IMR-90 (cell line): ENCODE measurements around the gene SHC1. TPM values are rescaled to one million over a fixed set of nuclear protein-coding genes. Genes with fewer than 3 reads are reported as not detected.

Experiments
- ATAC-seq: fragments of 200-7000 bp; cut with Tn5 transposase; 2 replicates; pipeline ENCODE4 v1.9.1; 2020; ENCODE audit warnings: low read depth, mild to moderate bottlenecking, moderate library complexity
- BruUV-seq: library from RNA; stranded (reverse); fragments of 400-500 nt; replicated peaks from 2 replicates; lab custom pipeline; 2021; lab: Mats Ljungman, UMichigan
- CTCF ChIA-PET: fragments of 300-600 bp; formaldehyde crosslinking; extraction: SDS; loops from one replicate; lab custom pipeline; 2021; ENCODE audit warnings: antibody characterized with exemption; lab: Yijun Ruan, JAX
- POLR2A ChIA-PET: fragments of 300-600 bp; sonication (Branson Sonifier 250); formaldehyde crosslinking; loops from one replicate; lab custom pipeline; 2022; ENCODE audit warnings: antibody characterized with exemption; ENCODE audit not compliant: unreplicated experiment; lab: Charles Lee
- DNase-seq: peaks from one replicate; pipeline ENCODE4 v3.0.0; 2013
- H2AFZ ChIP-seq: replicated peaks from 2 replicates; pipeline ENCODE3; 2013; ENCODE audit warnings: low read length, mild to moderate bottlenecking; ENCODE audit not compliant: poor library complexity
- H2AK5ac ChIP-seq: 2 replicates; pipeline ENCODE4 v1.6.1; 2013; ENCODE audit warnings: low read depth, low read length, inconsistent platforms
- H2AK9ac ChIP-seq: replicated peaks from 2 replicates; pipeline ENCODE3; 2013; ENCODE audit warnings: mild to moderate bottlenecking, low read depth, low read length, moderate library complexity; ENCODE audit not compliant: poor library complexity
- H2BK120ac ChIP-seq: 2 replicates; pipeline ENCODE4 v1.6.1; 2013; ENCODE audit warnings: low read depth, low read length, inconsistent platforms
- H2BK15ac ChIP-seq: 3 replicates; pipeline ENCODE4 v1.6.1; 2013; ENCODE audit warnings: low read depth, low read length, inconsistent platforms
- H2BK20ac ChIP-seq: 2 replicates; pipeline ENCODE4 v1.6.1; 2013; ENCODE audit warnings: low read depth, mild to moderate bottlenecking, inconsistent platforms, low read length, moderate library complexity
- H2BK5ac ChIP-seq: 2 replicates; pipeline ENCODE4 v1.6.1; 2013; ENCODE audit warnings: mild to moderate bottlenecking, low read depth, low read length, inconsistent platforms; ENCODE audit not compliant: poor library complexity, severe bottlenecking
- H3K14ac ChIP-seq: replicated peaks from 2 replicates; pipeline ENCODE4 v1.6.1; 2013; ENCODE audit warnings: low read depth, low read length, inconsistent platforms
- H3K18ac ChIP-seq: 2 replicates; pipeline ENCODE4 v1.6.1; 2013; ENCODE audit warnings: low read depth, low read length, control low read depth
- H3K23ac ChIP-seq: 2 replicates; pipeline ENCODE4 v1.6.1; 2013; ENCODE audit warnings: low read depth, low read length, inconsistent platforms
- H3K27ac ChIP-seq: 2 replicates; pipeline ENCODE4 v1.5.1; 2013; ENCODE audit warnings: mild to moderate bottlenecking, control low read depth, low read length; ENCODE audit not compliant: insufficient read depth
- H3K27me3 ChIP-seq: 2 replicates; pipeline ENCODE4 v1.6.1; 2013; ENCODE audit warnings: low read length; ENCODE audit not compliant: control insufficient read depth, insufficient read depth
- H3K36me3 ChIP-seq: 2 replicates; pipeline ENCODE4 v1.6.1; 2013; ENCODE audit warnings: low read length, mixed read lengths; ENCODE audit not compliant: control insufficient read depth, insufficient read depth
- H3K4ac ChIP-seq: 2 replicates; pipeline ENCODE4 v1.6.1; 2013; ENCODE audit warnings: low read depth, low read length, inconsistent platforms
- H3K4me1 ChIP-seq: 2 replicates; pipeline ENCODE4 v1.6.1; 2013; ENCODE audit warnings: low read length, mixed read lengths; ENCODE audit not compliant: control insufficient read depth, insufficient read depth
- H3K4me2 ChIP-seq: 2 replicates; pipeline ENCODE4 v1.6.1; 2013; ENCODE audit warnings: low read depth, mild to moderate bottlenecking, control low read depth, low read length, moderate library complexity
- H3K4me3 ChIP-seq: 2 replicates; pipeline ENCODE4 v1.5.1; 2013; ENCODE audit warnings: low read depth, mild to moderate bottlenecking, control low read depth, low read length, moderate library complexity; ENCODE audit not compliant: insufficient read depth
- H3K56ac ChIP-seq: 2 replicates; pipeline ENCODE4 v1.6.1; 2013; ENCODE audit warnings: low read length, inconsistent platforms; ENCODE audit not compliant: insufficient read depth; ENCODE audit errors: extremely low read depth
- H3K79me1 ChIP-seq, 2 experiments: 2 replicates each; pipeline ENCODE4 v1.6.1; 2013; ENCODE audit warnings: low read length in 2 of 2, inconsistent platforms in 1 of 2, low read depth in 1 of 2
- H3K9ac ChIP-seq: 2 replicates; pipeline ENCODE4 v1.6.1; 2013; ENCODE audit warnings: low read depth, low read length, control low read depth
- H3K9me1 ChIP-seq: 2 replicates; pipeline ENCODE4 v1.6.1; 2013; ENCODE audit warnings: low read length, inconsistent platforms; ENCODE audit not compliant: insufficient read depth
- H3K9me3 ChIP-seq: 2 replicates; pipeline ENCODE4 v1.6.1; 2013; ENCODE audit warnings: low read length; ENCODE audit not compliant: control insufficient read depth, insufficient read depth
- H4K20me1 ChIP-seq: 2 replicates; pipeline ENCODE4 v1.6.1; 2013; ENCODE audit warnings: low read length, inconsistent platforms; ENCODE audit not compliant: insufficient read depth
- H4K5ac ChIP-seq: 2 replicates; pipeline ENCODE4 v1.6.1; 2013; ENCODE audit warnings: mild to moderate bottlenecking, low read depth, low read length, control low read depth
- H4K8ac ChIP-seq, 2 experiments: 2 replicates each; pipeline ENCODE4 v1.6.1; 2013; ENCODE audit warnings: low read depth in 2 of 2, low read length in 2 of 2, control low read depth in 1 of 2, inconsistent platforms in 1 of 2
- H4K91ac ChIP-seq: 2 replicates; pipeline ENCODE4 v1.6.1; 2013; ENCODE audit warnings: low read depth, low read length, inconsistent platforms; ENCODE audit not compliant: insufficient read depth
- BHLHE40 ChIP-seq: fragments of 150-350 bp; IDR thresholded peaks from 2 replicates; pipeline ENCODE4 v1.6.1; 2016; ENCODE audit warnings: mild to moderate bottlenecking, low read depth, low read length
- CEBPB ChIP-seq: IDR thresholded peaks from 2 replicates; pipeline ENCODE4 v1.6.1; 2012; ENCODE audit warnings: low read depth, low read length, improper control_type of control experiment
- MAFK ChIP-seq: IDR thresholded peaks from 2 replicates; pipeline ENCODE4 v1.6.1; 2012; ENCODE audit warnings: low read depth, low read length, improper control_type of control experiment
- MXI1 ChIP-seq: IDR thresholded peaks from 2 replicates; pipeline ENCODE4 v1.6.1; 2012; ENCODE audit warnings: low read depth, mild to moderate bottlenecking, low read length, moderate library complexity, borderline replicate concordance
- NFE2L2 ChIP-seq: fragments of 150-350 bp; IDR thresholded peaks from 2 replicates; pipeline ENCODE4 v1.6.1; 2016; ENCODE audit warnings: low read depth, mild to moderate bottlenecking, low read length
- POLR2A ChIP-seq: IDR thresholded peaks from 2 replicates; pipeline ENCODE4 v1.6.1; 2012; ENCODE audit warnings: mild to moderate bottlenecking, low read depth, low read length
- RAD21 ChIP-seq: IDR thresholded peaks from 2 replicates; pipeline ENCODE4 v1.6.1; 2012; ENCODE audit warnings: low read length, improper control_type of control experiment
- RCOR1 ChIP-seq: IDR thresholded peaks from 2 replicates; pipeline ENCODE4 v1.6.1; 2012; ENCODE audit warnings: mild to moderate bottlenecking, low read length, improper control_type of control experiment; ENCODE audit not compliant: insufficient replicate concordance
- RFX5 ChIP-seq: IDR thresholded peaks from 2 replicates; pipeline ENCODE4 v1.8.0; 2012; ENCODE audit warnings: low read depth, mild to moderate bottlenecking, low read length, moderate library complexity
- SMC3 ChIP-seq: fragments of 150-350 bp; IDR thresholded peaks from 2 replicates; pipeline ENCODE4 v1.6.1; 2016; ENCODE audit warnings: low read depth, mild to moderate bottlenecking, antibody characterized with exemption, low read length, moderate library complexity
- WGBS, 2 experiments: methylation state at CpG; one replicate each; pipeline versions ENCODE4 v1.1.5 to v1.1.7; 2013; ENCODE audit warnings: missing lambda C conversion rate in 2 of 2; ENCODE audit not compliant: insufficient read length in 1 of 2; ENCODE audit errors: extremely low coverage in 2 of 2; 5-methylcytosine and 5-hydroxymethylcytosine counted together
- dilution Hi-C: fragments of 300-500 bp; cut with HindIII; formaldehyde crosslinking; loops from one replicate; pipeline ENCODE4 v1.14.3; 2018; ENCODE audit warnings: low sequenced_read_pairs; ENCODE audit not compliant: unreplicated experiment
- in situ Hi-C: fragments of 300-500 bp; cut with MboI; formaldehyde crosslinking; loops from 3 replicates; pipeline ENCODE4 v1.14.3; 2019; ENCODE audit warnings: low sequenced_read_pairs, inconsistent platforms, mixed read lengths
- intact Hi-C: fragments of 100-400 bp; cut with micrococcal nuclease; formaldehyde crosslinking; loops from 2 replicates; pipeline ENCODE4 v1.10.0; 2022
- polyA plus RNA-seq, 3 experiments: library from polyadenylated mRNA; depleted of rRNA; stranded (reverse); fragments of >200 nt; gene quantifications; 2 replicates each; pipeline ENCODE4 v1.2.3, GENCODE V29; 2012; ENCODE audit warnings: low replicate concordance in 1 of 3
- total RNA-seq: library from RNA; depleted of rRNA; stranded (reverse); fragments of >200 nt; gene quantifications from 2 replicates; pipeline ENCODE4 v1.2.3, GENCODE V29; 2012
- TF ChIP-seq, protein P1 (sequence below): fragments of 150-350 bp; IDR thresholded peaks from 2 replicates; pipeline ENCODE4 v1.6.1; 2016; ENCODE audit warnings: low read depth, mild to moderate bottlenecking, low read length, moderate library complexity, borderline replicate concordance

The SHC1 gene
- total and polyA plus RNA-seq, 2 of the 4 experiments (the other 2 are of a cell fraction), result 352 to 355 TPM

DNA sequence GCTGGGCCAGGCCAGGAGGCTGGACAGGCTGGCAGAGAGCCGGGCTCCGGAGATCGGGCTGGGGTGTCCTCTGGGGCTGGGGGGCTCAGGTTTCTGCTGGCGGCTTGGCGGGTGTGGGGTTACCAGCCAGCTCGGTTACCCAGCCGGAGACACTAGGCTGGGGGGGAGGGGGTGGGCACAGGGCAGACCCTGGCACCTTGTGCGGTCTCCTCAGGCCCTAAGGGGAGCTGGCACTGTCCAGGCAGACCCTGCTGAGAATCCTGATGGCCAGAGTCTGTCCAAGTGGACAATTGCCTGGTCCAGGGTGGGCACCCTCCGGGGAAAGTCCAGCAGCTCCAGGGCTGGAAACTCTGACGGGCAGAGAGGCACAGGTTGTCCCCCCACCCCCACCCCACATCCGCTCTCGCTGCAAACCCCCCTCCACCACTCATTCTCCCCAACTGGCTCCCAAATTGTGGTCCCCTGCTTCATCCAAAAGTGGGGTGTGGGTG, 38.7 kb upstream of the SHC1 start:
- no peak overlapping the region for H4K5ac ChIP-seq
- in situ Hi-C loops, result no loop called here
- no peak overlapping the region for H2BK15ac ChIP-seq
- H3K79me1 ChIP-seq, result peaks cover 3 to 56% of the 10 kb centered on the region in 2 experiments
- peaks cover 11% of the 10 kb centered on the region for H3K9me1 ChIP-seq
- WGBS, 2 experiments, result no CpG with 5 or more reads among the region's 12 CpGs
- no peaks in the 10 kb centered on the region for H3K9me3 ChIP-seq
- H3K27me3 ChIP-seq, result no peaks in the 10 kb centered on the region
- no peak overlapping the region for H2AK5ac ChIP-seq
- H2AK9ac ChIP-seq, result no peak overlapping the region
- ChIA-PET CTCF (no interaction called here), POLR2A (no interaction called here)
- no peak overlapping the region for H4K8ac ChIP-seq
- no TSS peak for BruUV-seq
- intact Hi-C loops, result no loop called here
- peaks cover 7% of the 10 kb centered on the region for H3K36me3 ChIP-seq
- H3K23ac ChIP-seq, result no peak overlapping the region
- H3K4ac ChIP-seq, result no peak overlapping the region
- no peak overlapping the region for H3K56ac ChIP-seq
- H2BK20ac ChIP-seq, result no peak overlapping the region
- dilution Hi-C loops, result no loop called here
- H4K91ac ChIP-seq, result no peak overlapping the region
- H3K27ac ChIP-seq, result no peak overlapping the region
- TF ChIP-seq CEBPB (no peak), RCOR1 (no peak), POLR2A (no peak), RFX5 (no peak), SMC3 (no peak), BHLHE40 (no peak), MAFK (no peak), RAD21 (no peak), NFE2L2 (no peak), MXI1 (no peak)
- TF ChIP-seq, protein P1, sequence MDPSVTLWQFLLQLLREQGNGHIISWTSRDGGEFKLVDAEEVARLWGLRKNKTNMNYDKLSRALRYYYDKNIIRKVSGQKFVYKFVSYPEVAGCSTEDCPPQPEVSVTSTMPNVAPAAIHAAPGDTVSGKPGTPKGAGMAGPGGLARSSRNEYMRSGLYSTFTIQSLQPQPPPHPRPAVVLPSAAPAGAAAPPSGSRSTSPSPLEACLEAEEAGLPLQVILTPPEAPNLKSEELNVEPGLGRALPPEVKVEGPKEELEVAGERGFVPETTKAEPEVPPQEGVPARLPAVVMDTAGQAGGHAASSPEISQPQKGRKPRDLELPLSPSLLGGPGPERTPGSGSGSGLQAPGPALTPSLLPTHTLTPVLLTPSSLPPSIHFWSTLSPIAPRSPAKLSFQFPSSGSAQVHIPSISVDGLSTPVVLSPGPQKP, result no peak
- peaks cover 14% of the 10 kb centered on the region for H3K4me1 ChIP-seq
- no peak overlapping the region for H3K18ac ChIP-seq
- no peak overlapping the region for H2BK5ac ChIP-seq
- DNase-seq (no peak), ATAC-seq (no peak)
- H2BK120ac ChIP-seq, result no peak overlapping the region
- H3K9ac ChIP-seq, result no peak overlapping the region
- no peak overlapping the region for H3K14ac ChIP-seq
- no peak overlapping the region for H2AFZ ChIP-seq
- H3K4me2 ChIP-seq, result no peak overlapping the region
- no peak overlapping the region for H3K4me3 ChIP-seq
- peaks cover 19% of the 10 kb centered on the region for H4K20me1 ChIP-seq
